GM21515 (cell line): ENCODE results near the gene CORO2B.

Experiments used
- ATAC-seq: cut with Tn5 transposase; IDR thresholded peaks from one replicate; pipeline ENCODE4 v1.9.1; 2021; ENCODE audit not compliant: unreplicated experiment

Gene CORO2B

GRCh38 chr15:68765602-68766368 is 187.0 kb downstream of the CORO2B start:
- ATAC-seq, result no peak

DNA sequence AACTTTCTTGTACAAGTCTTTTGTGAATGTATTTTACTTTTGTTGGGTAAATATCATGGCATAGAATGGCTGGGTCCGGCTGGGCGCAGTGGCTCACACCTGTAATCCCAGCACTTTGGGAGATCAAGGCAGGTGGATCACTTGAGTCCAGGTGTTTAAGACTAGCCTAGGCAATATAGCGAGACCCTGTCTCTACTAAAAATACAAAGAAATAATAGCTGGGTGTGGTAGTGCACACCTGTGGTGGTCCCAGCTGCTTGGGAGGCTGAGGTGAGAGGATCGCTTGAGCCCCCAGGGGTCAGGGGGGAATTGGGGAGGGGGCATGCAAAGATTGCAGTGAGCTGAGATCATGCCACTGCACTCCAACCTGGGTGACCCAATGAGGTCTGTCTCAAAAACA is 189.0 kb downstream of the CORO2B start:
- ATAC-seq, result no peak

GRCh38 chr15:68768321-68768720 is 189.5 kb downstream of the CORO2B start:
- ATAC-seq, result no peak

GRCh38 chr15:68769702-68770101 is 190.9 kb downstream of the CORO2B start:
- ATAC-seq, result no peak

GRCh38 chr15:68770216-68770615 is 191.4 kb downstream of the CORO2B start:
- ATAC-seq, result no peak

GRCh38 chr15:68773036-68773435 is 194.2 kb downstream of the CORO2B start:
- ATAC-seq, result no peak

DNA sequence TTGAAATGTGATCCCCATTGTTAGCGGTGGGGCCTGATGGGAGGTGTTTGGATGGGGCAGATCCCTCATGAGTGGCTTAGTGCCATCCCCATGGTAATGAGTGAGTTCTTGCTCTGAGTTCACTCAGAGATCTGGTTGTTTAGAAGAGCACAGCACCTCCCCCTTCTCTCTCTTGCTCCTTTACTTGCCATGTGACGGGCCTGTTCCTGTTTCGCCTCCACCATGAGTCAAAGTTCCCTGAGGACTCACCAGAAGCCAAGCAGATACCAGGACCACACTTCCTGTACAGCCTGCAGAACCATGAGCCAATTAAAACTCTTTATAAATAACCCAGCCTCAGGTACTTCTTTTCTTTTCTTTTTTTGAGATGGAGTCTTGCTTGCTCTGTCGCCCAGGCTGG is 195.3 kb downstream of the CORO2B start:
- no peak for ATAC-seq

GRCh38 chr15:68774521-68775235 is 195.9 kb downstream of the CORO2B start:
- ATAC-seq, result no peak

DNA sequence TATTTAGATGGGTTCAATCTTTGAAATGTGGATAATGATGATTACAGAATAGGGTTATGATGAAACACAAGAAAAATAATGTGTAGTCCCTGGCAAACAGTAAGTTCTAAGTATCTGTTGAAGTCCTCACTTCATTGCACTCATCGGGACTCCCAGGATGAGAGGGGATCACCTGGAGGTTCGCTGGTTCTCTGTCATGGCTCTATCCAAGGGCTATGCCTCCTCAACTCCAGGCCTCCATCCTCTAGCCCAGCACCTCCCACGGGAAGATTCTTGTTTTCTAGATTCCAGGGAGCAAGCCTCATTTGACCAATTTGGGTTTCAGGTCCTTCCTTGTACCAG is 196.4 kb downstream of the CORO2B start:
- ATAC-seq, result no peak

DNA sequence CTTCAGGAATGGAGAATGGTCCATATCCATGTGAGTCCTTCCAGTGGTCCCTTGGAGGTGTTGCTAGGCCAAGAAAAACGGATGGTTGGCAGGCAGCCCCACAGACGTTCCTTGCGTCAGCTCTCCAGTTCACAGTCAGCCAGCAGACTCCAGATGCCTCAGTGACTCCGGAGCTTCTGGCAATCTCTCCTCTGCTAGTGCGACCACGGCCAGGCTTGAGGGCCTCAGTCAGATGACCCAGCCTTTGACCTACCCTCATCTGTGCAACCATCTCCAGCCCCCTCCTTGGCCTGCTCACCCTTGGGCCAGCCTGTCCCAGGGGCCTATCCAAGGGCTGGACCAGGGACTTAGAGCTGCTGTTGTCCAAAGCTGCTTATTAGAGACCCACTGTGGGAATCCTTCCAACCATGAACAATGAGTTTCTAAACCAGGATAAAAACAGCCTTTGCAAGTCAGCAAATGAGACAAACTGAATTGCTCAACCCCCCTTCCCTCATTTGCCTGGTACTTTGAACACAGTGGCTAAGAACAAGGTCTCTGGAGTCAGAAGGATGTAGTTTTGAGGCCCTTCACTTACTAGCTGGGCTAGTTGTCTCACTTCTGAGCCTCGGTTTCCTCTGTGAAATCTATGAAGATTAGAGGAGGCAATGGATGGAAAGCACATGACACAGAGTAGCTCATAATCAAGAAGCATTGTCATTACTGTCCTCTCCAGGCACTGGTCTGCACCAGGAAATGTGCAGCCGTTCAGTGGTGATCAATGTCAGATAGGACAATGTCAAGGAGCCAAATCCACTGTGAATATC is 197.1 kb downstream of the CORO2B start:
- ATAC-seq, result no peak

DNA sequence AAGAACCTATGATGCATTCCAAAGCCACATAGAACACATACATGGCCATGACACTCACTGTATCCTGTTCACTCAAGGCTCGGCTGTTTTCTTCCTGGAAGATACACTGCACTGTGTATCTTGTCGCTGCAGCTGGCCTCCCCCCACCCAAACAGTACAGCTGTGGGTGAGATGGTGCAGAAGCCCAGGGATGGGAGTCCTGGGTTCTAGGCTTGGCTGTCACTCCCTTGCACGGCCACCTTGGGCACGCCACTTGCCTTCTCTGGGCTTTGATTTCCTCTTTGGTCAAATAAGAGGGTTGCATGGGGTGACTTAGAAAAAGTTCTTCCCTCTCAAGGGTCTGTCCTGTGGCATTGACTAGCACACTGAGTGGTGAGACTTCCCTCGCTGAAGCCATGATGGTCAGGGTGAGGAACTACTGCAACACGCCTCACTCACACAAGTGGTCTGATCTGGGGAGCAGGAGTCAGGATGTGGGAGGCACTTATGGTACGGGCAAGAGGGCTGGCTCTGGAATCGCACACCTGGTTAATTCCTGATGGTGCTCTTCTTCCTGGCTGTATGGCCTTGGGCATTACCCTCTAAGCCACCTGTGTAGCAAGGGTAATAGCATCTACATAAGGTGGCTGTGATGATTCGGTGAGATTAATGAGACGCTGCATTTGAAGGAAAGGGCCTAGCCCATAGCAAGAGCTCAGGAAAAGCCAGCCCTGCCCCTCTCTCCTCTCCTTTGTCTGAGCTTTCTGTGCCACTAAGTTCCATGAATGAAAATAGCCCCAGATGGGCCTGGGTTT is 197.9 kb downstream of the CORO2B start:
- ATAC-seq, result no peak
